Activated T-helper 1 cell treated with anti-CD3 and anti-CD28 coated beads, Interleukin-12 subunit alpha, Interleukin-12 subunit beta, Interleukin-2, Interleukin-4 antibody, amounts not matched to agents 30 ng/mL and 10 ng/mL and 1 ng/mL, durations not matched to agents 14 hours and 24 hours and 36 hours (primary cell): ENCODE data around the gene KPNA5. TPM values are rescaled to one million over a fixed set of nuclear protein-coding genes. Genes with fewer than 3 reads are reported as not detected.
"Not testable (repeated sequence)": the region's sequence is repeated elsewhere in the genome, so short reads cannot be mapped to it uniquely, and the experiment has no call there.

Source experiments
- DNase-seq: peaks from one replicate; pipeline ENCODE4 v3.0.0; 2021; ENCODE audit warnings: low spot score
- H3K27ac Mint-ChIP-seq: one replicate; pipeline ENCODE4 v1.8.0; 2021; ENCODE audit warnings: mild to moderate bottlenecking, mixed read lengths
- H3K27me3 Mint-ChIP-seq: one replicate; pipeline ENCODE4 v1.8.0; 2022; ENCODE audit warnings: mild to moderate bottlenecking, moderate library complexity, mixed read lengths; ENCODE audit not compliant: insufficient read depth
- H3K36me3 Mint-ChIP-seq: one replicate; pipeline ENCODE4 v1.8.0; 2021; ENCODE audit warnings: low read depth, mixed read lengths
- H3K4me1 Mint-ChIP-seq: one replicate; pipeline ENCODE4 v1.8.0; 2021; ENCODE audit warnings: low read depth, mixed read lengths
- H3K4me3 Mint-ChIP-seq: one replicate; pipeline ENCODE4 v1.8.0; 2021; ENCODE audit warnings: mild to moderate bottlenecking, moderate library complexity, mixed read lengths
- H3K9me3 Mint-ChIP-seq: one replicate; pipeline ENCODE4 v1.8.0; 2021; ENCODE audit warnings: mixed read lengths
- intact Hi-C: fragments of 100-400 bp; cut with micrococcal nuclease; formaldehyde crosslinking; loops from one replicate; pipeline ENCODE4 v1.15.1; 2024
- total RNA-seq: library from RNA; stranded (reverse); gene quantifications from 2 replicates; pipeline ENCODE4 v1.2.3, GENCODE V29; 2022

The KPNA5 gene
- total RNA-seq: 6.1 and 7.6 TPM in 2 replicates

- H3K27ac Mint-ChIP-seq: peak within 1 kb of the TSS; percentile 97
- peaks cover 12% of the 10 kb centered on the region for H3K36me3 Mint-ChIP-seq
- intact Hi-C loops: loop anchor here (1.0 to 10.0 kb wide), 9 partner anchors 13 to 994 kb away; partner anchors contain the start of genes DSE, GOPC, NT5DC1 and NUS1
- peak; percentile 84 for DNase-seq
- no peaks in the 10 kb centered on the region for H3K9me3 Mint-ChIP-seq
- peaks cover 24% of the 10 kb centered on the region for H3K4me1 Mint-ChIP-seq
- H3K27me3 Mint-ChIP-seq: no peaks in the 10 kb centered on the region
- peak within 1 kb of the TSS; percentile 97 for H3K4me3 Mint-ChIP-seq
Measured at GRCh38 chr6:116680880-116681672, at the start of gene KPNA5. KPNA5 (plus strand) TSS chr6:116681211; CDS start chr6:116681335, 124 bp downstream.

- Mint-ChIP-seq H3K27ac (no peak overlapping the region), H3K4me3 (no peak overlapping the region), H3K36me3 (peaks cover 10% of the 10 kb centered on the region), H3K4me1 (no peaks in the 10 kb centered on the region), H3K27me3 (no peaks in the 10 kb centered on the region), H3K9me3 (no peaks in the 10 kb centered on the region)
- intact Hi-C loops: no loop called here
- no peak for DNase-seq
Measured at GRCh38 chr6:116631379-116631990, 49.5 kb upstream of the KPNA5 start.

- H3K36me3 Mint-ChIP-seq: peaks cover 15% of the 10 kb centered on the region
- no peaks in the 10 kb centered on the region for H3K27me3 Mint-ChIP-seq
- H3K4me3 Mint-ChIP-seq: no peak overlapping the region
- no peaks in the 10 kb centered on the region for H3K9me3 Mint-ChIP-seq
- no peak for DNase-seq
- no peaks in the 10 kb centered on the region for H3K4me1 Mint-ChIP-seq
- intact Hi-C loops: loop anchor here (2.0 kb wide), 1 partner anchor 17 kb away; the partner anchor contains the start of gene RSPH4A
- H3K27ac Mint-ChIP-seq: no peak overlapping the region
Measured at GRCh38 chr6:116633685-116634084, 47.3 kb upstream of the KPNA5 start.

GRCh38 chr6:116648156-116648555 is 32.9 kb upstream of the KPNA5 start:
- Mint-ChIP-seq H3K27ac (no peak overlapping the region), H3K9me3 (no peaks in the 10 kb centered on the region), H3K27me3 (no peaks in the 10 kb centered on the region), H3K4me1 (peaks cover 27% of the 10 kb centered on the region), H3K4me3 (no peak overlapping the region), H3K36me3 (peaks cover 32% of the 10 kb centered on the region)
- intact Hi-C loops: no loop called here
- no peak for DNase-seq

GRCh38 chr6:116649129-116649528 is 31.9 kb upstream of the KPNA5 start:
- Mint-ChIP-seq H3K27ac (no peak overlapping the region), H3K9me3 (no peaks in the 10 kb centered on the region), H3K36me3 (peaks cover 37% of the 10 kb centered on the region), H3K4me3 (no peak overlapping the region), H3K27me3 (no peaks in the 10 kb centered on the region), H3K4me1 (peaks cover 27% of the 10 kb centered on the region)
- no peak for DNase-seq
- intact Hi-C loops: no loop called here

GRCh38 chr6:116651916-116652315 is 29.1 kb upstream of the KPNA5 start:
- Mint-ChIP-seq H3K9me3 (no peaks in the 10 kb centered on the region), H3K27me3 (no peaks in the 10 kb centered on the region), H3K4me1 (peaks cover 26% of the 10 kb centered on the region), H3K36me3 (peaks cover 36% of the 10 kb centered on the region), H3K27ac (no peak overlapping the region), H3K4me3 (no peak overlapping the region)
- no peak for DNase-seq
- intact Hi-C loops: no loop called here

- DNase-seq: no peak
- peaks cover 44% of the 10 kb centered on the region for H3K4me1 Mint-ChIP-seq
- H3K9me3 Mint-ChIP-seq: no peaks in the 10 kb centered on the region
- no peak overlapping the region for H3K27ac Mint-ChIP-seq
- H3K4me3 Mint-ChIP-seq: no peak overlapping the region
- no peaks in the 10 kb centered on the region for H3K27me3 Mint-ChIP-seq
- intact Hi-C loops: no loop called here
- peaks cover 40% of the 10 kb centered on the region for H3K36me3 Mint-ChIP-seq
Measured at GRCh38 chr6:116661594-116661993, 19.4 kb upstream of the KPNA5 start.

GRCh38 chr6:116662202-116662601 is 18.8 kb upstream of the KPNA5 start:
- DNase-seq: no peak
- no peak overlapping the region for H3K27ac Mint-ChIP-seq
- H3K4me3 Mint-ChIP-seq: no peak overlapping the region
- H3K4me1 Mint-ChIP-seq: peaks cover 50% of the 10 kb centered on the region
- no peaks in the 10 kb centered on the region for H3K27me3 Mint-ChIP-seq
- H3K9me3 Mint-ChIP-seq: no peaks in the 10 kb centered on the region
- intact Hi-C loops: no loop called here
- peaks cover 40% of the 10 kb centered on the region for H3K36me3 Mint-ChIP-seq

GRCh38 chr6:116663308-116663707 is 17.7 kb upstream of the KPNA5 start:
- Mint-ChIP-seq H3K4me3 (no peak overlapping the region), H3K27ac (no peak overlapping the region), H3K9me3 (no peaks in the 10 kb centered on the region), H3K4me1 (peaks cover 60% of the 10 kb centered on the region), H3K27me3 (no peaks in the 10 kb centered on the region), H3K36me3 (peaks cover 41% of the 10 kb centered on the region)
- intact Hi-C loops: no loop called here
- DNase-seq: no peak

GRCh38 chr6:116664169-116664568 is 16.8 kb upstream of the KPNA5 start:
- H3K9me3 Mint-ChIP-seq, intact Hi-C loops, DNase-seq, H3K27me3 Mint-ChIP-seq, H3K27ac Mint-ChIP-seq: not testable (repeated sequence)
- H3K4me1 Mint-ChIP-seq: peaks cover 60% of the 10 kb centered on the region
- peaks cover 39% of the 10 kb centered on the region for H3K36me3 Mint-ChIP-seq
- H3K4me3 Mint-ChIP-seq: peak overlapping the region; percentile 40

GRCh38 chr6:116665464-116665863 is 15.5 kb upstream of the KPNA5 start:
- intact Hi-C loops: loop anchor here (5.0 kb wide), 2 partner anchors 188 to 937 kb away; partner anchors contain the start of gene GOPC
- no peaks in the 10 kb centered on the region for H3K27me3 Mint-ChIP-seq
- H3K27ac Mint-ChIP-seq: no peak overlapping the region
- peaks cover 34% of the 10 kb centered on the region for H3K36me3 Mint-ChIP-seq
- H3K9me3 Mint-ChIP-seq: no peaks in the 10 kb centered on the region
- H3K4me1 Mint-ChIP-seq: peaks cover 60% of the 10 kb centered on the region
- H3K4me3 Mint-ChIP-seq: peak overlapping the region; percentile 59
- no peak for DNase-seq

GRCh38 chr6:116666869-116667268 is 14.1 kb upstream of the KPNA5 start:
- peaks cover 31% of the 10 kb centered on the region for H3K36me3 Mint-ChIP-seq
- peaks cover 53% of the 10 kb centered on the region for H3K4me1 Mint-ChIP-seq
- H3K27ac Mint-ChIP-seq: peak overlapping the region; percentile 36
- no peaks in the 10 kb centered on the region for H3K9me3 Mint-ChIP-seq
- H3K27me3 Mint-ChIP-seq: peaks cover under 1% of the 10 kb centered on the region
- peak overlapping the region; percentile 81 for H3K4me3 Mint-ChIP-seq
- intact Hi-C loops: loop anchor here (5.0 kb wide), 2 partner anchors 190 to 935 kb away; partner anchors contain the start of gene GOPC
- no peak for DNase-seq

GRCh38 chr6:116667623-116668022 is 13.4 kb upstream of the KPNA5 start:
- peak overlapping the region; percentile 100 for H3K4me3 Mint-ChIP-seq
- intact Hi-C loops: loop anchor here (1.0 to 5.0 kb wide), 8 partner anchors 14 to 935 kb away; partner anchors contain the start of genes GOPC, KPNA5, RWDD1 and TSPYL4
- H3K27me3 Mint-ChIP-seq: peaks cover 6% of the 10 kb centered on the region

More at GRCh38 chr6:116667623-116668022, 13.4 kb upstream of the KPNA5 start:
- H3K36me3 Mint-ChIP-seq: peaks cover 26% of the 10 kb centered on the region
- peak overlapping the region; percentile 97 for H3K27ac Mint-ChIP-seq
- H3K9me3 Mint-ChIP-seq: no peaks in the 10 kb centered on the region
- DNase-seq: no peak
- peaks cover 45% of the 10 kb centered on the region for H3K4me1 Mint-ChIP-seq
